Astrocyte of the spinal cord (primary cell): ENCODE data around the gene PKDCC.

ENCODE experiments used
- DNase-seq: peaks from one replicate; pipeline ENCODE4 v3.0.0; 2011; ENCODE audit warnings: low read depth, low spot score
- H3K4me3 ChIP-seq: 2 replicates; pipeline ENCODE4 v1.5.1; 2011; ENCODE audit warnings: low read depth, mild to moderate bottlenecking, low read length, moderate library complexity
- CTCF ChIP-seq: IDR thresholded peaks from 2 replicates; pipeline ENCODE4 v1.5.1; 2012; ENCODE audit warnings: low read depth, mild to moderate bottlenecking, low read length, inconsistent platforms
- in situ Hi-C: cut with HindIII; loops from 2 replicates; pipeline ENCODE4 v1.10.0; 2017; ENCODE audit warnings: low sequenced_read_pairs

PKDCC gene

DNA sequence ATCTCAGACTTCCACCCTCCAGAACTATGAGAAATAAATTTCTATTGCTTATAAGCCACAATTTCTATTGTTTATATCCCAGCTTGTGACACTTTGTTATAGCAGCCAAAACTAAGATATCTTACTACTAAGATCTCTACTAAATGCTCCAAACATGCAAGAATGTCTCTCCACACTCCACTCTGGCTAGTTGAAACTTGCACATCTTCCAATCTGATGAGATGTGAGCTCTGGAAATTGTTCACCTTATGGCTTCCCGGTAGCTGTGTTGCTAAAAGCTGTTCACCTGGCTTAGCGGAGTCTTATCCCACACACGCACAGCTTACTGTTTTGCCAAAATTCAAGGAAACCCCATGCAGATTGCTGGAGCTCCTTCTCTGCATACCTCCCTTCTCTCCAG is 43.9 kb downstream of the PKDCC start:
- no peak for TF ChIP-seq CTCF
- in situ Hi-C loops = no loop called here
- no peak for DNase-seq
- H3K4me3 ChIP-seq = no peak overlapping the region

DNA sequence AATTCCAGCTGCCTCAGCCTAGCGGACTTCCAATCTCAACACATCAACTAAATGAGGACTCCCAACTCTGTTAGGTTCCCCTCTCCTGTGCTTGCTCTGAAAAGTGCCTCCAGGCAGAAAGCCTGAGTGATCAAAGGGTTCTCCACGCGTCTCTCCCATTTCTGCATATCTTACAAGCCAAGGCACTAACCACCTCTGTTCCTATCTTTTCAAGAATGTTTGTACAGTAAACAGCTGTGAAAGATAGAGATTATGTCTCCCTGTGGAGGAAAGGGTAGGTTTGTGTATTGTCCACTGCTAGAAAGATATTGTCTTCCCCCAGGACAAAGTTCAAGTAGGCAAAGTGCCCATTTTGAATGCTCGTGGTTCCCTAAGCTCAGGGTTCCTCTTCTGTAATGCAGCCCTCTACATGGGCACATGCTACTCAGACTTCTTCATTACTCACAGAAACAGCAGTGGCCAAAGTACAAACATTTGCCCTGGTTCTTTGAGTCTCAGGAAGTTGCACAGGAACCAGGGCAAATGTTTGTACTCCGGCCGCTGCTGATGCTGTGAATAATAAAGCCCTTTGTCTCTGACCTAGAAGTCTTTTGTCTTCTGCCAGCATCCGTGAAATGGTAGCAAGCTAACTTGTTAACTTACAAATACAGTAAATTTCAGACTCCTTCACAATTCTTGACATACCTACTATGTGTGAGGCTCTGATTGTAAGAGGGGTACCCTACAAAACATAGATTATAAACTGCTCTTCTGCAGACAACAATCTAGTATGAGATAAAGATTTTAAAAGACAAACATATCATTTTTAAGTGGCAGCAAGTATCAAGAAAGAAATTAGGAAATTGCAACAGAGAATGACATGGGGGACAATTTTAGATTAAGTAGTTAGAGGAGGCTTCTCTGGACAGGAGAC is 44.5 kb downstream of the PKDCC start:
- TF ChIP-seq CTCF = no peak
- in situ Hi-C loops = no loop called here
- DNase-seq = no peak
- no peak overlapping the region for H3K4me3 ChIP-seq

- no peak for TF ChIP-seq CTCF
- DNase-seq = no peak
- H3K4me3 ChIP-seq = no peak overlapping the region
- in situ Hi-C loops = no loop called here
These were observed 46.3 kb downstream of the PKDCC start for GRCh38 chr2:42094114-42094513.

GRCh38 chr2:42095923-42096408 is 48.1 kb downstream of the PKDCC start:
- DNase-seq = peak; percentile 83
- in situ Hi-C loops = no loop called here
- peak; percentile 69 for TF ChIP-seq CTCF
- no peak overlapping the region for H3K4me3 ChIP-seq

DNA sequence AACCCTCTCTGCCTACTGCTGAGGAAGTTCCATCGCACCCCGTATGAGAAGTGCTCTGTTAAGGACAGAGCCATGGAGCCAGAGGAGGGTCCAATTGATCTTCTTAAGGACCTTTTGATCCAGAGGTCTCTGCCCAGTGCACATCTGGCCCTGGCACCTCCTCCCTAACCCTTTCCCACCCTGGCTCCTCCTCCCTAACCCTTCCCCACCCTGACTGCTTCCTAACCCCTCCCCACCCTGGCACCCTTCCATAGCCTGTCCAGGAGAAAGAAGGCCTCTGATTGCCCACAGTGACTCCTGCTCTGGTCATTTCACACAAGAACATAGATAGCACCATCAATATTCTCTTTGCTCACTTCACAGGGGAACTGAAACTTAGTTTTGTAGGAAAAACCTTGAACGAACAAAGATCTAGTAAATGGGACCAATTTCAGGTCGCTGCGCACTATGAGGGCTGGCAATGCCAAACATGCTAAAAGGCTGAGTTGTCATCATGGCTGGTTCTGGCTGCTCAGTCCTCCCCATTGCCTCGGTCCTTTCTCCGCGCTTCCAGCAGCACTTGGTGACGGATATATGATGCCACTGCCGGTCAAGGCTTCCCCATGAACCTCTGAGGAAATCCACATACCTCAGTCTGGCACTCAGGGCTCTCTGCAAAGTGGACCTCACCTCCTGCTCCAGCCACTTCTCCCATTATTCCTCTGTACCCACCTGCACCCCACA is 49.2 kb downstream of the PKDCC start:
- no peak overlapping the region for H3K4me3 ChIP-seq
- in situ Hi-C loops = no loop called here

More for the DNA sequence above, 49.2 kb downstream of the PKDCC start:
- no peak for TF ChIP-seq CTCF
- DNase-seq = no peak
